SH-SY5Y (cell line): ENCODE data around the gene PSENEN.

Experiments used
- GATA2 ChIP-seq: IDR thresholded peaks from 2 replicates; pipeline ENCODE4 v1.6.1; 2011; ENCODE audit warnings: mild to moderate bottlenecking, low read depth, low read length
- GATA3 ChIP-seq: IDR thresholded peaks from 2 replicates; pipeline ENCODE4 v1.6.1; 2011; ENCODE audit warnings: low read depth, mild to moderate bottlenecking, low read length, moderate library complexity

GRCh38 chr19:35730326-35730725 lies 15.1 kb upstream of the PSENEN start:
- no peak for TF ChIP-seq GATA2
- no peak for TF ChIP-seq GATA3
